HepG2 (cell line): Measurements from ENCODE around the gene MRPS14. TPM values are rescaled to one million over a fixed set of nuclear protein-coding genes. Genes with fewer than 3 reads are reported as not detected.

Experiments
- ATAC-seq: fragments of 200-7000 bp; cut with Tn5 transposase; 3 replicates; pipeline ENCODE4 v1.9.1; 2020; ENCODE audit warnings: mild to moderate bottlenecking, moderate library complexity
- BruUV-seq: library from RNA; stranded (reverse); fragments of 400-500 nt; replicated peaks from 2 replicates; lab custom pipeline; 2021; lab: Mats Ljungman, UMichigan
- CTCF ChIA-PET: fragments of 300-600 bp; formaldehyde crosslinking; extraction: SDS; loops from one replicate; lab custom pipeline; 2021; ENCODE audit warnings: low total read pairs, inconsistent platforms, low intra/inter-chr PET ratio; lab: Yijun Ruan, JAX
- POLR2A ChIA-PET: fragments of 350-600 bp; sonication (Branson Sonifier 250); formaldehyde crosslinking; loops from one replicate; lab custom pipeline; 2020; ENCODE audit warnings: antibody characterized with exemption, inconsistent platforms; lab: Yijun Ruan, JAX
- DNase-seq: peaks from one replicate; pipeline ENCODE4 v3.0.0-alpha.2; 2015; ENCODE audit warnings: low spot score
- FAIRE-seq: peaks from 3 replicates; lab custom pipeline; 2011; peaks lifted over from hg19 to GRCh38; lab: Jason Lieb, UNC
- H2AFZ ChIP-seq: one replicate; pipeline ENCODE4 v1.6.1; 2011; ENCODE audit warnings: low read length, inconsistent platforms
- H3K27ac ChIP-seq: fragments of 300-600 bp; 3 replicates; pipeline ENCODE4 v1.8.0; 2011; ENCODE audit warnings: mixed run types, mild to moderate bottlenecking, mixed read lengths, low read length, inconsistent platforms; ENCODE audit not compliant: insufficient read depth; ENCODE audit errors: extremely low read length
- H3K27me3 ChIP-seq, 2 experiments: fragments of 200-600 bp in 1 of 2; 2 replicates in 1 of 2; 3 replicates in 1 of 2; pipeline versions ENCODE4 v1.6.0 to v1.8.0; 2011; ENCODE audit warnings: low read length in 2 of 2, mild to moderate bottlenecking in 2 of 2, moderate library complexity in 2 of 2, inconsistent platforms in 1 of 2; ENCODE audit not compliant: insufficient read depth in 2 of 2, control insufficient read depth in 1 of 2
- H3K36me3 ChIP-seq, 2 experiments: fragments of 200-600 bp in 1 of 2; replicated peaks in 1 of 2; 2 replicates in 1 of 2; 3 replicates in 1 of 2; pipeline versions ENCODE4 v1.5.1 to v1.8.0; 2011; ENCODE audit warnings: low read length in 2 of 2, inconsistent platforms in 1 of 2; ENCODE audit not compliant: insufficient read depth in 2 of 2, control insufficient read depth in 1 of 2
- H3K4me1 ChIP-seq: 2 replicates; pipeline ENCODE4 v1.5.1; 2012; ENCODE audit warnings: low read length, inconsistent platforms; ENCODE audit not compliant: insufficient read depth
- H3K4me2 ChIP-seq: 2 replicates; pipeline ENCODE4 v1.6.0; 2011; ENCODE audit warnings: low read depth, low read length, inconsistent platforms
- H3K4me3 ChIP-seq, 3 experiments: fragments of 200-600 bp in 1 of 3; sonication (generic), shearing (Covaris generic) in 1 of 3; replicated peaks in 1 of 3; 2 replicates each; pipeline ENCODE4 v1.5.1; 2011 to 2016; ENCODE audit warnings: low read length in 3 of 3, inconsistent platforms in 2 of 3, low read depth in 2 of 3, mild to moderate bottlenecking in 2 of 3, control low read depth in 1 of 3, mixed read lengths in 1 of 3; ENCODE audit not compliant: insufficient read depth in 1 of 3
- H3K79me2 ChIP-seq: one replicate; pipeline ENCODE4 v1.6.1; 2011; ENCODE audit warnings: low read length, inconsistent platforms; ENCODE audit not compliant: insufficient read depth
- H3K9ac ChIP-seq: 2 replicates; pipeline ENCODE4 v1.6.0; 2011; ENCODE audit warnings: mild to moderate bottlenecking, low read depth, low read length, inconsistent platforms; ENCODE audit not compliant: insufficient read depth
- H3K9me3 ChIP-seq: 2 replicates; pipeline ENCODE4 v1.5.1; 2012; ENCODE audit warnings: mild to moderate bottlenecking, low read length
- H4K20me1 ChIP-seq: 2 replicates; pipeline ENCODE4 v1.6.0; 2011; ENCODE audit warnings: inconsistent platforms, mild to moderate bottlenecking, low read length, moderate library complexity; ENCODE audit not compliant: insufficient read depth
- ADNP ChIP-seq: sonication (generic); formaldehyde crosslinking; IDR thresholded peaks from 2 replicates; pipeline ENCODE4 v1.4.0; 2020; ENCODE audit warnings: missing genetic modification reagents
- ARHGAP35 ChIP-seq: sonication (generic); formaldehyde crosslinking; IDR thresholded peaks from 2 replicates; pipeline ENCODE4 v1.9.0; 2022; ENCODE audit warnings: mild to moderate bottlenecking, inconsistent platforms, moderate library complexity, missing genetic modification reagents, borderline replicate concordance
- ARNT2 ChIP-seq: sonication (generic); formaldehyde crosslinking; IDR thresholded peaks from 2 replicates; pipeline ENCODE4 v1.8.0; 2022; ENCODE audit warnings: mild to moderate bottlenecking, low read depth, missing genetic modification reagents, moderate library complexity
- BRF2 ChIP-seq: sonication (generic); formaldehyde crosslinking; IDR thresholded peaks from 2 replicates; pipeline ENCODE4 v1.8.1; 2022; ENCODE audit warnings: mild to moderate bottlenecking, missing genetic modification reagents
- FOSL2 ChIP-seq: sonication (generic); formaldehyde crosslinking; IDR thresholded peaks from 2 replicates; pipeline ENCODE4 v1.4.0; 2020; ENCODE audit warnings: missing genetic modification reagents
- KAT8 ChIP-seq: IDR thresholded peaks from 2 replicates; pipeline ENCODE4 v1.6.1; 2016; ENCODE audit warnings: missing genetic modification reagents, missing compliant biosample characterization
- MEIS2 ChIP-seq: sonication (generic); formaldehyde crosslinking; IDR thresholded peaks from 2 replicates; pipeline ENCODE4 v1.9.0; 2021; ENCODE audit warnings: mild to moderate bottlenecking, missing genetic modification reagents
- SALL1 ChIP-seq: sonication (generic); formaldehyde crosslinking; IDR thresholded peaks from 2 replicates; pipeline ENCODE4 v1.8.0; 2022; ENCODE audit warnings: mild to moderate bottlenecking, missing genetic modification reagents
- SRSF9 ChIP-seq: fragments of 200-400 bp; formaldehyde crosslinking; IDR thresholded peaks from 2 replicates; pipeline ENCODE4 v1.6.1; 2018; ENCODE audit warnings: borderline replicate concordance, mild to moderate bottlenecking, low read depth, low read length; ENCODE audit not compliant: insufficient read depth, poor library complexity, severe bottlenecking
- ZFP62 ChIP-seq: sonication (generic); formaldehyde crosslinking; IDR thresholded peaks from 2 replicates; pipeline ENCODE4 v1.4.0; 2020; ENCODE audit warnings: missing genetic modification reagents
- ZNF431 ChIP-seq: sonication (generic); formaldehyde crosslinking; IDR thresholded peaks from 2 replicates; pipeline ENCODE4 v1.9.0; 2022; ENCODE audit warnings: missing genetic modification reagents, low read depth, mild to moderate bottlenecking, borderline replicate concordance
- ZNF609 ChIP-seq: sonication (generic); formaldehyde crosslinking; IDR thresholded peaks from 2 replicates; pipeline ENCODE4 v1.4.0; 2020; ENCODE audit warnings: mild to moderate bottlenecking, missing genetic modification reagents, borderline replicate concordance
- ZNF83 ChIP-seq: sonication (generic); formaldehyde crosslinking; IDR thresholded peaks from 2 replicates; pipeline ENCODE4 v1.4.0; 2020; ENCODE audit warnings: missing genetic modification reagents, mild to moderate bottlenecking, borderline replicate concordance
- WGBS: methylation state at CpG from one replicate; pipeline ENCODE4 v1.1.6; 2017; ENCODE audit warnings: low lambda C conversion rate; 5-methylcytosine and 5-hydroxymethylcytosine counted together
- in situ Hi-C: cut with HindIII; loops from 2 replicates; pipeline ENCODE4 v1.10.0; 2017; ENCODE audit warnings: low pct_unique_long_range_greater_than_20kb; ENCODE audit not compliant: extremely low pct_ligation_motif_present
- intact Hi-C: fragments of 100-400 bp; cut with micrococcal nuclease; formaldehyde crosslinking; loops from one replicate; pipeline ENCODE4 v1.10.0; 2022; ENCODE audit not compliant: unreplicated experiment
- polyA plus RNA-seq, 8 experiments: library from polyadenylated mRNA; depleted of rRNA in 3 of 8; stranded (reverse) in 7 of 8; unstranded in 1 of 8; fragments of >200 nt; fragmentation: Illumina TruSeq in 4 of 8; extraction: Trizol in 4 of 8; gene quantifications; 2 replicates each; pipeline versions ENCODE4 v1.2.1 to v1.2.3, GENCODE V29; 2011 to 2016; ENCODE audit warnings: low read depth in 4 of 8, missing spikeins in 1 of 8, mixed read lengths in 1 of 8; ENCODE audit not compliant: insufficient read depth in 1 of 8
- total RNA-seq, 5 experiments: library from RNA; depleted of rRNA; stranded (reverse); fragments of >200 nt; fragmentation: Illumina TruSeq; extraction: Trizol; gene quantifications; 2 replicates each; pipeline ENCODE4 v1.2.3, GENCODE V29; 2016; ENCODE audit warnings: low read depth in 1 of 5
- TF ChIP-seq, protein P1 (sequence below): sonication (generic); formaldehyde crosslinking; IDR thresholded peaks from 2 replicates; pipeline ENCODE4 v1.4.0; 2020; ENCODE audit warnings: mild to moderate bottlenecking, missing genetic modification reagents, borderline replicate concordance
- TF ChIP-seq, protein P2 (sequence below): sonication (generic); formaldehyde crosslinking; IDR thresholded peaks from 2 replicates; pipeline ENCODE4 v1.4.0; 2020; ENCODE audit warnings: mild to moderate bottlenecking, low read depth, missing genetic modification reagents

MRPS14 gene
- total and polyA plus RNA-seq, 2 of the 13 experiments (the other 11 are each of a cell fraction or from before 2014, with no cell fraction given), result 36.6 to 43.2 TPM

- H3K4me2 ChIP-seq, result no peak overlapping the region
- ChIA-PET POLR2A (no interaction called here), CTCF (no interaction called here)
- no peaks in the 10 kb centered on the region for H4K20me1 ChIP-seq
- no peaks in the 10 kb centered on the region for H3K9me3 ChIP-seq
- peaks cover 36% of the 10 kb centered on the region for H3K4me1 ChIP-seq
- H3K27me3 ChIP-seq, result no peaks in the 10 kb centered on the region
- in situ Hi-C loops, result no loop called here
- intact Hi-C loops, result no loop called here
- no peak for FAIRE-seq
- no peak for TF ChIP-seq ZNF431 (CRISPR knock-in tag)
- TF ChIP-seq ZNF83 (CRISPR knock-in tag), result no peak
- no peak for TF ChIP-seq MEIS2 (CRISPR knock-in tag)
- no peak for TF ChIP-seq ARNT2 (CRISPR knock-in tag)
- no peak for TF ChIP-seq ARHGAP35 (CRISPR knock-in tag)
- TF ChIP-seq ZFP62 (CRISPR knock-in tag), result no peak
- no peak for TF ChIP-seq KAT8
- TF ChIP-seq BRF2 (CRISPR knock-in tag), result no peak
- no peak for TF ChIP-seq SRSF9
- no peak for TF ChIP-seq ZNF609 (CRISPR knock-in tag)
- TF ChIP-seq FOSL2 (CRISPR knock-in tag), result no peak
- TF ChIP-seq, protein P1, sequence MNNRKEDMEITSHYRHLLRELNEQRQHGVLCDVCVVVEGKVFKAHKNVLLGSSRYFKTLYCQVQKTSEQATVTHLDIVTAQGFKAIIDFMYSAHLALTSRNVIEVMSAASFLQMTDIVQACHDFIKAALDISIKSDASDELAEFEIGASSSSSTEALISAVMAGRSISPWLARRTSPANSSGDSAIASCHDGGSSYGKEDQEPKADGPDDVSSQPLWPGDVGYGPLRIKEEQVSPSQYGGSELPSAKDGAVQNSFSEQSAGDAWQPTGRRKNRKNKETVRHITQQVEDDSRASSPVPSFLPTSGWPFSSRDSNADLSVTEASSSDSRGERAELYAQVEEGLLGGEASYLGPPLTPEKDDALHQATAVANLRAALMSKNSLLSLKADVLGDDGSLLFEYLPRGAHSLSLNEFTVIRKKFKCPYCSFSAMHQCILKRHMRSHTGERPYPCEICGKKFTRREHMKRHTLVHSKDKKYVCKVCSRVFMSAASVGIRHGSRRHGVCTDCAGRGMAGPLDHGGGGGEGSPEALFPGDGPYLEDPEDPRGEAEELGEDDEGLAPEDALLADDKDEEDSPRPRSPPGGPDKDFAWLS (CRISPR knock-in tag), result no peak
- TF ChIP-seq SALL1 (CRISPR knock-in tag), result no peak
- no peak for TF ChIP-seq ADNP (CRISPR knock-in tag)
- TF ChIP-seq, protein P2, sequence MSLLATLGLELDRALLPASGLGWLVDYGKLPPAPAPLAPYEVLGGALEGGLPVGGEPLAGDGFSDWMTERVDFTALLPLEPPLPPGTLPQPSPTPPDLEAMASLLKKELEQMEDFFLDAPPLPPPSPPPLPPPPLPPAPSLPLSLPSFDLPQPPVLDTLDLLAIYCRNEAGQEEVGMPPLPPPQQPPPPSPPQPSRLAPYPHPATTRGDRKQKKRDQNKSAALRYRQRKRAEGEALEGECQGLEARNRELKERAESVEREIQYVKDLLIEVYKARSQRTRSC (CRISPR knock-in tag), result no peak
- DNase-seq, result no peak
- H3K79me2 ChIP-seq, result no peaks in the 10 kb centered on the region
- ATAC-seq, result no peak
- WGBS, result 84% methylated on average over 6 of the region's 6 CpGs
- H3K27ac ChIP-seq, result no peak overlapping the region
- no TSS peak for BruUV-seq
- no peak overlapping the region for H3K9ac ChIP-seq
- H2AFZ ChIP-seq, result no peak overlapping the region
- H3K36me3 ChIP-seq, result no peaks in the 10 kb centered on the region
- no peak overlapping the region for H3K4me3 ChIP-seq
Observed at GRCh38 chr1:174964261-174964971, 58.8 kb downstream of the MRPS14 start.
